G401.6 (cell line): ENCODE results near the gene METTL26.

Experiments used
- FAIRE-seq: peaks from 2 replicates; lab custom pipeline; 2012; peaks lifted over from hg19 to GRCh38; lab: Jason Lieb, UNC

Gene METTL26

DNA sequence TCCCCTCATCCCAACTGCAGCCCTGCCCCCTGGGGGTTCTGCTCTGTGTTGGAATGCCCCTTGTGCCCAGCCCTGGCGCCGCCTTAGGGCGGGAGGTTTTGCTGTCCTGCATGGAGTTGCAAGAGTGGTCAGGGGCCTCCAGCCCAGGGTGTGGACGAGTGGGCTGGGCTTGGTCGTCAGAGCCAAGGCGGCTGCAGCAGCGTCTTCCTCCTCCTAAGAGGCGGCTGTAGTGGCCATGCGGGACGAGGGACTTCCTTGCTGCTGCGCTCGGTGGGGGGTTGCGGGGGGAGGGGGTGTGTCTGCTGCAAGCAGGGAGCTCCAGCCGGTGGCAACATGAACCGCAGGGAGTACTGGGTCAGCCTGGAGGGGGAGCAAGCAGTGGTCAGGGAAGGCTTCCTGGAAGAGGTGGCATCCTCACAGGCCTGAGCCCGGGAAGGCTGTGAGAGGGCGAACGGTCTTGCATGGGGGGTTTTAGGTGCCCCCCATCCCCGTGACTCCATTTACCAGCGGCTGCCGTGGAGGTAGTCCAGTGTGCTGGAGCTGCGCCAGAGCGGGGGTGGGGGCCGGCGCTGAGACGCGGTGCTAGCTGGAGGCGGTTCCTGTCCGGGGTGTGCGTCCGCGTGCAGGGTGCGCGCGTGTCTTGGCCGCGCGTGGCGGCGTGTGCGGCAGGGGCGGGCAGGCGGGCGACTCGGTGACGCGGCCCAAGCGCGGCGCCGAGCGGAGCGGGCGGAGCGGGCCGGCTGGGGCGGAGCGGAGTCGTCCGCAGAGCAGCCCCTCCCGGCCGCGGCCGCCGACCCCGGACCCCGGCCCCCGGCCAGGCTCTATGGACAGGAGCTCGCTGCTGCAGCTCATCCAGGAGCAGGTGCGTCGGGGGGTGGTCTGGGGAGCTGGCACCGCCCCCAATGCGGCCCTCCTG, 39.1 kb upstream of the METTL26 start, which contains the start of gene RHBDL1:
Gene RHBDL1, plus strand, starts transcription at position 704 of the 916 bp plus-strand sequence. Its CDS starts 120 bp downstream, at position 824.
- no peak for FAIRE-seq

DNA sequence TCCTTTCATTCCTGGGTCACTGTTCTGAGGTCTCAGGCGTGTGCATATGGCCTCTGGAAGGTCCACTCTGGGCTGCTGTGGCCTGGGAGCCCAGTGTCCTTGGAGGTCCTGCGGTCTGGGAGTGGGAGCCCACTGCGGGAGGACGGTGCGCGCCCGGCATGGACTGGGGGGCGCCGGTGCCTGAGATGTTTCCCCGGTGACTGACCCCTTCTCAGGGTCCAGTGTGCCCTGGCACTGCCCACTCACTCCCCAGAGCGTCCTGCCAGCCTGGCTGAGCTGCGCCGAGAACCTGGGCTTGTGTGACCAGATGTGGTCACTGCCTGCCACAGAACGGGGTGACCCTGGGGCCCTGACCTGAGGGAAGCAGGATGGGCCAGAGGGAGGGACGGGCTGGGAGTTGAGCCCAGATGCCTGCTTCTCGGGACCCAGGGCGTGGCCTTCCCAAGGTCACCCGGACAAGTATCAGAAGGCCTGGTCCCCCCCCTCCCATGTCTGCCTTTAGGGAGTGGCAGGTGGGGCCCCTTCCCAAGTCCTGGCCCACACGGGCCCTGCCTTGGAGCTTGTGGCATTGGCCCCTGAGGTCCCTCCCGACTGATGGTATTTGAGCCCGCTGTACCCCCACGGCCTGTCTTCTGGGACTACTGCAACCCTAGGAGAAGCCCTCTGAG, 38.2 kb upstream of the METTL26 start:
- no peak for FAIRE-seq

DNA sequence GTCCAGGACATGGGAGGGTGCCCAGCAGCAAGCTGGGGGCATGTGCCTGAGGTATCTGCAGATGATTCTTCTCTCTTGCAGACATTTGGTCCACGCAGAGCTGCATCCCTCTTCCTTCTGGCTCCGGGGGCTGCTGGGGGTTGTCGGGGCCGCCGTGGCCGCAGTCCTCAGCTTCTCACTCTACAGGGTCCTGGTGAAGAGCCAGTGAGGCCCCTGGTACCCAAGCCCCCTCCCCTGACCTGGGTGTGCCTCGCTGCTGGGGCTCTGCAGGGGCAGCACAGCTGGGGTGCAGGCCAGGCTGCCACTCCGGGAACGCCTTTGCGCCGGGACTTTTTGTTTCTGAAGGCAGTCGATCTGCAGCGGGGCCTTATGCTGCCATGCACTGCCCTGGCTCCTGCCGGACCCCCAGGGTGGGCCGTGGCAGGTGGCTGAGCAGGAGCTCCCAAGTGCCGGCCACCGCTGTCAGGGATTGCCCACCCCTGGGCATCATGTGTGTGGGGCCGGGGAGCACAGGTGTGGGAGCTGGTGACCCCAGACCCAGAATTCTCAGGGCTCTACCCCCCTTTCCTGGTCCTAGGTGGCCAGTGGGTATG, 37.4 kb upstream of the METTL26 start:
- no peak for FAIRE-seq

DNA sequence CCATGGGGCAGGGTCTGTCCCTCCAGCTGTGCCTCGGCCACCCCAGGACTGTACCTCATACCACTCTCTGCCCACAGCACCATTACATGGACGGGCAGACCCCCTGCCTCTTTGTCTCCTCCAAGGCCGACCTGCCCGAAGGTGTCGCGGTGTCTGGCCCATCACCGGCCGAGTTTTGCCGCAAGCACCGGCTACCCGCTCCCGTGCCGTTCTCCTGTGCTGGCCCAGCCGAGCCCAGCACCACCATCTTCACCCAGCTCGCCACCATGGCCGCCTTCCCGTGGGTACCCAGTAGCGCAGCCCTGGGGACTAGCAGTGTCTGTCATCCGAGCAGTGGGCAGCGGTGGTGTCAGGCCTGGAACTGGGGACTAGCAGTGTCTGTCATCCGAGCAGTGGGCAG, 36.7 kb upstream of the METTL26 start:
- no peak for FAIRE-seq

DNA sequence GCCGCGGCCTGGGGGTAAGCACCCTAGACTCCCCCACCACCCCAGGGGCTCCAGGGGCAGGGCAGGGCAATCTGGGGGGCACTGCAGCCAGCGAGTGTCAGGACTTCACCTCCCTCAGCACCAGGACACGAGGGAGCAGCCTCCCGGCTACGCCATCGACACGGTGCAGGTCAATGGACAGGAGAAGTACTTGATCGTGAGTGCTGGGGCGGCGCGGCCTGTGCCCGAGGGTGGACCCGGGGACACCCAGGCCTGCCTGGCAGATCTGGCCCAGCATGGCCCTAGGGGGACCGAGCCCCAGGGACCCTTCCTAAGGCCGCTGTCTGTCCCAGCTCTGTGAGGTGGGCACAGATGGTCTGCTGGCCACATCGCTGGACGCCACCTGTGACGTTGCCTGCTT, 36.3 kb upstream of the METTL26 start:
- no peak for FAIRE-seq

DNA sequence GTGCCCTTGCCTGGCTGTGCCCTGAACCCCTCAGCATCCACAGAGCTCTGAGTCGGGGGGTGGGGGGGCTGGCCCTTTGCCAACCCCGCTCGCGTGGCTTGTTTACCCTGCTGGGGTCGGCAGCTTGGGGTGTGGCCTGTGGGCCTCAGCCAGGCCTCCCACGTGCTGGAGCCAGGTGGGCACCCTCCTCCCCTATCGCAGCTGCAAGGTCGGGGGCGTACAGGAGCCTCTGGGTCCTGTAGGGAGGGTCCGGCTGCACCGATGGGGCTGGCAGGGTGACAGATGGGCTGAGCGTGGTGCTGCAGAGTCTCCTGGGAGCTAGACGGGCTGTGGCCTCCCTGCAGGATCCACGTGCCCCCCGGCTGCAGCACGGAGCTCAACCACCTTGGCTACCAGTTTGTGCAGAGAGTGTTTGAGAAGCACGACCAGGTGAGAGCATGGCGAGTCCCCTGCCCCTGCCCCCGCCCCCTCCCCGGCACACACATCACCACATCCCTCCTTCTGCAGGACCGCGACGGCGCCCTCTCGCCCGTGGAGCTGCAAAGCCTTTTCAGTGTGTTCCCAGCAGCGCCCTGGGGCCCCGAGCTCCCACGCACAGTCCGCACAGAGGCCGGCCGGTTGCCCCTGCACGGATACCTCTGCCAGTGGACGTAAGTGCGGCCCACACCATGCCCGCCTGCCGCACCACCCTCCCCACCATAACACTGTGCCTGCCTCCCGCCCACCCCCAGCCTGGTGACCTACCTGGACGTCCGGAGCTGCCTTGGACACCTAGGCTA, 35.4 kb upstream of the METTL26 start:
- no peak for FAIRE-seq

DNA sequence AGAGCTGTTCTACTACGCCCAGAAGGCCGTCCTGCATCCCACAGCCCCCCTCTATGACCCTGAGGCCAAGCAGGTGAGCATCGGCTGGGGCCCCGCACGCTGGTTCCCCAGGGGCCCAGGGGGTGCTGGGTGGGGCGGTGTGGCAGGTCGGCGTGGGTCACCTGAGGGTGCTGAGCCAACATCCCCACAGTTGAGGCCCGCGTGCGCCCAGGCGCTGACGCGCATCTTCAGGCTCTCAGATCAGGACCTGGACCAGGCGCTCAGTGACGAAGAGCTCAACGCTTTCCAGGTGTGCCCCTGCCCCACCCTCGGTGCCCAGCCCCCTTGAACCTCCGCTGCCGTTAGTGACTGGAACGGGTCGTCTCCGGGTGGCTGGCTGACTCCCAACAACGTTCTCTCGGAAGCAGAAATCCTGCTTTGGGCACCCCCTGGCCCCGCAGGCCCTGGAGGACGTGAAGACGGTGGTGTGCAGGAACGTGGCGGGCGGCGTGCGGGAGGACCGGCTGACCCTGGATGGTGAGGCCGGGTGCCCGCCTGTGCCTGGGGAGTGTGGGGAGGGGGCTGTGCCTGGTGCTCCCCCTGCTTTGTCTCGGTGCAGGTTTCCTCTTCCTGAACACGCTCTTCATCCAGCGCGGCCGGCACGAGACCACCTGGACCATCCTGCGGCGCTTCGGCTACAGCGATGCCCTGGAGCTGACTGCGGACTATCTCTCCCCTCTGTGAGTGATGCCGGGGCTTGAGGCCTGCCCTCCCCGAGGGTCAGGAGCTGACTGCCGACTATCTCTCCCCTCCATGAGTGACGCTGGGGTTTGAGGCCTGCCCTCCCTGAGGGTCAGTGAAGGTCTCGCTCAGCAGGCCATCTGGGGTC, 34.6 kb upstream of the METTL26 start:
- no peak for FAIRE-seq

DNA sequence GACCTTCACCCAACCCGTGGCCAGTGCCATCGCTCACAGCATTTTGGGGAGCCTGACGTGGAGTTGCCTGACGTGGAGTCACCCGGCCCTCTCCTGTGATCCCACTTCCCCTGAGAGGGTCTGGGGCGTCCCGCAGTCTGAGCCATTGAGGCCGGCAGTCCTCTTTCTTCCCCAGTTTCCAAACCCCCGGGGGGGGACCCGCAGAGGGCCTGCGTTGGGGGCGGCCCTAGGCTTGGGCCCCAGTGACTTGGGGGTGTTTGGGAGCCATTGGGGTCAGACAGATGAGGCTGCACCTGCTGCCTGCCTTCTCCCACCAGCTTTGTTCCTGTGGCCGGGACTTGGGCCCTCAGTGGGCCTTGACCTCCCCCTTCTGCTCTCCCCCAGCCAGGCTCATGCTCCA, 33.6 kb upstream of the METTL26 start:
- FAIRE-seq: no peak

DNA sequence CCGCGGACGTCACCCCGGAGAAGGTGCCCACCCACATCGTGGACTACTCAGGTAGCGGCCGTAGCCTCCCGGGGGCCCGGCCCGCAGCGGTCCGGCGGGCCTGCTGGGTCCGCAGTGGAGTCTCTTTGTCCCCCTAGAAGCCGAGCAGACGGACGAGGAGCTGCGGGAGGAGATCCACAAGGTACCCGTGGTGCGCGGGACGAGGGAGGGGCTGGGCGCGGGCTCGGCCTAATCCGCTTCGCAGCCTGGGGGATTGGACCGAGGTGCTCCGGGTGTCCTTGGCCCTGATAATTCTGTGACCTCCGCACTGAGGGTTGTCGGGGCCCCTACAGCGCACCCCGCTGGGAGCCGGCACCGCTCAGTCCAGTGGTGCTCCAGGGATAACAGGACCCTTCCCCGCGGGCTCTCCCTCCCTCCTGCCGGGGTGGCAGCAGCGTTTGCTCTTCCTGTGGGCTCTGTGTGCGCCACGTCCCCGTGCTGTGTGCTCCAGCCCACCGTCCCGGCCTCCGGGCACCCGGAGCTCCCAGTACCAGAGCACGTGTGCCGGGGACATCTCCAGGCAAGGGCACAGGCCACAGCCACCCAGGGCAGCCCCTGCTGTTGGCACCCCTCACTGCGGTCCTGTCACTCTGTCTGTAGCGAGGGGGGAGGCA, 32.5 kb upstream of the METTL26 start:
- no peak for FAIRE-seq

DNA sequence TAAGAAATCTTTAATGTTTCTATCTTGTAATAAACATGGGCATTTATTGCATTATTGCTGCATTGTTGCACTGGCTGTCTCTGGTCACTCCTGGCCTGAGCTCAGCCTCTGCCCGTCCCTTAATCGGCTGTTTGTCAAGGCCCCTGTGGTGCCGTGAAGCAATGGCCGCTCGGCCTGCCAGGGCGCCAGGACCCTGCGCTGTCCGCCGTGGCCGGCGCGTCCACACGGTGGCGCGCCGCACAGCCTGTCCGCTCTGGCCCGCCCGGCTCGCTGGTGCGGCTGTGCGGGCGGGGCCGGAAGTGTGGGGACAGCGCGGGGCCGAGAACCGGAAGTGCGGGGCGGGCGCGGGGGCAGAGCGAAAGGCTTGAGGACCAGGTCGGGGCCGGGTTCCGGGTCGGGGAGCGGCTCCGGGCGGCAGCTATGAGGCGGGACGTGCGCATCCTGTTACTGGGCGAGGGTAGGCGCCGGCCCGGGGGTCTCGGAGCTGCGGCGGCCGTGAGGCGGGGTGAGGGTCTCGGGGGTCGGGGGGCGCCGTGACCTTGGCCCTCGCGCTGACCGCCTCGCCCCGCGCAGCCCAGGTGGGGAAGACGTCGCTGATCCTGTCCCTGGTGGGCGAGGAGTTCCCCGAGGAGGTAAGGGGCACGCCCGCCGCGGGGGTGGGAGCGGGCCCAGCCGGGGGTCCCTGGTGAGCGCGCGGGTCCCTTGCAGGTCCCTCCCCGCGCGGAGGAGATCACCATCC, 31.8 kb upstream of the METTL26 start, which contains the start of gene RHOT2:
Gene RHOT2, plus strand, starts transcription at position 353 of the 739 bp plus-strand sequence. Its CDS starts 68 bp downstream, at position 421.
- no peak for FAIRE-seq

DNA sequence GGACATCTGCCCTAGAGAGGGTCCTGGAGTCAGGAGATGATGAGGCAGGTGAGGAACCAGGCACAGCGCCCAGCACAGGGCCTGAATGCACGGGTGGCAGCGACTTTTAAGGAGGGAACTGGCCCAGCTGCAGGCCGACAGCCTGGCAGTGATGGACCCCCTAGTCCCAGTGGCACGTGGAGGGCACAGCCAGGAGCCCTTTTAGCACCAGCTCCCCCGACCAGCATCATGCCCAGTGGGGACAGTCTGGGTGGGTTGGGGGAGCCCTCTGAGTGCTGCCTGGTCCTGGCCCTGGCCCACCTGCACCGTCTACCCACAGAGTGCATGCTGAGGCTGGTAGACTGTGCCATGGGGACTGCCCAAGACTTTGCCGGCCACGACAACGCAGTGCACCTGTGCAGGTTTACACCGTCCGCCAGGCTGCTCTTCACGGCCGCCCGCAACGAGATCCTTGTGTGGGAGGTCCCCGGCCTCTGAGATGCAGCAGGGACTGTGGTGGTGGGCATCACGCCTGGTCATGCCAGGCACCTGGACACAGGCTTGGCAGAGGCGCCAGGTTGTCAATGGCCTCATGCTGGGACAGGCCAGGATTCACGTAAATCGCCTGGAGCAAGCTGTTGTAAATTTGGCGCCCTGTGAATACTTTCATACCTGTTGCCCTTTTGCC, 31.1 kb upstream of the METTL26 start:
- no peak for FAIRE-seq

DNA sequence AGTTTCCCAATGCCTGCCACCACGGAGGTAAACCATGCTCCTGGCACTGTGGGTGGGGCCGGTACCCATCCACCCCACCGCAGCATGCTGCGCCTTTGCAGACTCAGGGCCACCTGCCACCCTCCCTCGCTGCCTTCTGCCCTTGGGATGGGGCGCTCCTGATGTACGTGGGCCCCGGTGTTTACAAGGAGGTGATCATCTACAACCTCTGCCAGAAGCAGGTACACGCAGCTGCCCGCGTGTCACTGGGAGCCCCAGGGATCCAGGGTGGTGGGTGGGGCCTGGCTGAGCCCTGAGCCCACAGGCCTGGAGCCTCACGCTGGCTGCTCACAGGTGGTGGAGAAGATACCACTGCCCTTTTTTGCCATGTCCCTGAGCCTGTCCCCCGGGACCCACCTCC, 30.5 kb upstream of the METTL26 start:
- FAIRE-seq: no peak

DNA sequence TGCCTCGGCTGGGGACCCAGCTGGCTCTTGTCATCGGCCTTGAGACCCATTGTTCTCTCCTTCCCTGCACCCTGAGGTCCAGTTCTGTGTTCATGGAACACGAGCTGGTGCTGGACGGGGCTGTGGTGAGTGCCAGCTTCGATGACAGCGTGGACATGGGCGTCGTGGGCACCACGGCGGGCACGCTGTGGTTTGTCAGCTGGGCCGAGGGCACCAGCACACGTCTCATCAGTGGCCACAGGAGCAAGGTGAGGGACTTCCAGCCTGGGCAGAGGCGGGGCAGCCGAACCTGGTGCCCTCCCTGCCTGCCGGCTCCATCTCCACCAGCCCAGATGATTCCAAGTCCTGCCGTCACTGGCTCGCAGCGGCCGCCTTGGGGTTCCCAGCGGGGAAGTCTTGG, 26.5 kb upstream of the METTL26 start:
- no peak for FAIRE-seq

DNA sequence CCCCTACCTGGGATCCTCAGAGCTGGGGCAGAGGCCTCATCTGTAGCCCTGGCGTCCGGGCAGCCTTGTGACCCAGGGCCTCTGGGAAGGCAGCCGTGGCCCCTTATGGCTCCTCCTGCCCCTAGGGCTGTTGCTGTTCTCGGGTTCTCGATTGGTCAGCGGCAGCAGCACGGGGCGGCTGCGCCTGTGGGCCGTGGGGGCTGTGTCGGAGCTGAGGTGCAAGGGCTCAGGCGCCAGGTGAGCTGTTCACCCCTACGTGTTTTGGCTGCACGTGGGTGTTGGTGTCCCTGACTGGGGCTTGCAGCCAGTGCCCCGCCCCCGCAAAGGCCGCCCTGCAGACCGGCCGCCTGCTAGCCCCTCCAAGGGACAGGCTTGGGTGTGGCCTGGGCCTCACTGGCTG, 26.0 kb upstream of the METTL26 start:
- FAIRE-seq: no peak

DNA sequence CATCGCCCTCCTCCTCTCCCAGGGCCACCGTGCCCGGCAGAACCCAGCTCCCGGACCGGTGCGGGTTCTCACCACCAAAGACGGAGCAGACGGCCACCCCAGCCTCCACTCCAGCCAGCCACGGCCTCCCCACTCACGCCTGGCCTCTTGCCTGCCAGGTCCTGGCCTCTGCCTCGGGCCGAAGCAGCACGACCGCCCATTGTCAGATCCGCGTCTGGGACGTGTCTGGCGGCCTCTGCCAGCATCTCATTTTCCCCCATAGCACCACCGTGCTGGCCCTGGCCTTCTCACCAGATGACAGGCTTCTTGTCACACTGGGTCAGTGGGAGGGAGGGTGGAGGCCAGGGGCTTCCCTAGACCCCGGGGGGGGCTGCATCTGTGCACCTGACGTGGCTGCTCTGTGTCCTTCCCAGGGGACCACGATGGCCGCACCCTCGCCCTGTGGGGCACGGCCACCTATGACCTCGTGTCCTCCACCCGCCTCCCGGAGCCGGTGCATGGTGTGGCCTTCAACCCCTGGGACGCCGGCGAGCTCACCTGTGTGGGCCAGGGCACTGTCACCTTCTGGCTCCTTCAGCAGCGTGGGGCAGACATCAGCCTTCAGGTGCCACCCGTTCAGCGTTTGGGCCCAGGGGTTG, 25.2 kb upstream of the METTL26 start:
- no peak for FAIRE-seq

DNA sequence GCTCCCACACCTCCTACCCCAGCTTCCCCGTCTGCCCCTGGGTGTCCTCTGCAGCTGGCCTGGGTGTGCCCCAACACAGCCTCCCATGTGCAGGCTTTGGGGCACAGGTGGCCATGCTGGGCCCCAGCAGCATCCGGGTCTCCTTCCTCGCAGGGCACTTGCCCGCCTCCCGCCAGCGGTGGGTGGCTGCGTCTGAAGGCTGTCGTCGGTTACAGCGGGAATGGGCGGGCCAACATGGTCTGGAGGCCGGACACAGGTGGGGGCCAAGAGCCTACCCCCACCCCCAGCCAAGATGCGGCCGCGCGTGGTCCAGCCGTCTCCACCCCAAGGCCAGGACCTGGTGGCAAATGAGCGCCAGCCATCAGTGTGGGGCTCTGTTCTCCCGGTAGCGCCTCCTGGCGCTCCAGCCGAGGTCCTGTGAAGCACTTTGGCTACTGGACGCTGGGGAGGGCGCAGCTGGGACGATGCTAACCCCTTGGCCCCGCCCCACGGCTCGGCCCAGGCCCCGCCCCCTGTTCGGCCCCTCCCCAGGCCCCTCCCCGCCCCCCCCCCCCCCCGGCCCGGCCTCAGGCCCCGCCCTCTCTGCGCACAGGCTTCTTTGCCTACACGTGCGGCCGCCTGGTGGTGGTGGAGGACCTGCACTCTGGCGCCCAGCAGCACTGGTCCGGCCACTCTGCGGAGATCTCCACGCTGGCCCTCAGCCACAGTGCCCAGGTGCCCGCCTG, 24.5 kb upstream of the METTL26 start:
- FAIRE-seq: no peak

DNA sequence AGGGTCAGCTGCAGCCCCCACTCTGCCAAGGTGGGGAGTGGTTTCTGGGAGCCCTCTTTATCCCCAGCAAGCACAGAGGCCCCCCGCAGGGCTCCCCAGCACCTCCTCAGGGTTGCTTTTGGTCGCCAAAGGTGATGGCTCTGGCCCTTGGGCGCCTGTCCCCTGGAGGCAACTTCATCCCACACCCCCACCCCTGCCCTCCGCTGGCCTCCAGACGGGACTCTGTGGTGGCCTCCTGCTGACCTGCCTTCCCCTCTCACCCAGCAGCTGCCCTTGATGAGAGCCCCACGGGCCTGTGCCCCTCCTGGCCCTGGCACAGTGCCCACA, 24.0 kb upstream of the METTL26 start:
- no peak for FAIRE-seq

DNA sequence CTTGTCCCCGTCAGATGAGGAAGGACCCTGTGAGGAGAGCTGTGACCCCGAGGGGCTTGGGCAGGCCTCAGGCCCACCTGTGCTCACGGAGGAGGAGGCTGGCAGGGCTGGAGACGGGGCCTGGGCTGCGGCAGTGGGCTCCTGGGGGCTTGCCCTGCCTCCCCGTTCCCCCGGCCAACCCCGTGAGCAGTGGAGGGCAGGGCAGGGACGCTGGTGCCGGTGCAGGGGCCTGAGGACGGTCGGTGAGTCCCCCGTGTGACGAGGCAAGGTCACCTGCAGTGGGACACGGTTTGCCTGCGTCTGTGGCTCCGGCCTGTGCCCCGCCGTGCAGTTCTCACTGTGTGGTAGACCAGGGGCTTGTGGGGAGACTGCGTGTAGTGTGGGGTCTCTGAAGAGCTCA, 23.5 kb upstream of the METTL26 start:
- no peak for FAIRE-seq
